NOMO-1 (cell line): ENCODE results near the gene PCP2.

Experiments
- DNase-seq, 2 experiments: peaks; one replicate each; lab custom pipeline; 2025; ENCODE audit not compliant: unreplicated experiment in 2 of 2; lab: John Stamatoyannopoulos, UW

PCP2 gene

DNA sequence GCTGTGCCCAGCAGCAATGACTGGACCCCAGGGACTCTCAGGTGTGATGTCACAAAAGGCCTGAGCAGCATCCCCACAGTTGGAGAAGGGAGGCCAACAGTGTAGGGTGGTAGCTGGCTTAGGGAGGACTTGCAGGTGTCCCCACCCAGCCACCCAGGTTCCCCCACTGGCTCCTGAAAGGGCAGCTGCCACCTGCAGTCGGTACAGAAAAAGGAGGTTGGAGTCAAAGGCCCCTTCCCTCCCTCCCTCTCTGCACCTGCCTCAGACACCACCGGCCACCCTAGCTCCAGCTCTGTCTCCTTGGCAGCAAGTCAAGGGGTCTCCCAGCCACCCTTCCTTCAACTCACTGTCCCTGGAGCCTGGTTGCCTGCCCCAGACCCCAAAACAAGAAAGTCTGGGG lies at the start of gene PCP2:
TSS of gene PCP2 (minus strand) at position 22 of the 400 bp plus-strand sequence. CDS start 262 bp downstream, outside the sequence.
- no peak for DNase-seq

DNA sequence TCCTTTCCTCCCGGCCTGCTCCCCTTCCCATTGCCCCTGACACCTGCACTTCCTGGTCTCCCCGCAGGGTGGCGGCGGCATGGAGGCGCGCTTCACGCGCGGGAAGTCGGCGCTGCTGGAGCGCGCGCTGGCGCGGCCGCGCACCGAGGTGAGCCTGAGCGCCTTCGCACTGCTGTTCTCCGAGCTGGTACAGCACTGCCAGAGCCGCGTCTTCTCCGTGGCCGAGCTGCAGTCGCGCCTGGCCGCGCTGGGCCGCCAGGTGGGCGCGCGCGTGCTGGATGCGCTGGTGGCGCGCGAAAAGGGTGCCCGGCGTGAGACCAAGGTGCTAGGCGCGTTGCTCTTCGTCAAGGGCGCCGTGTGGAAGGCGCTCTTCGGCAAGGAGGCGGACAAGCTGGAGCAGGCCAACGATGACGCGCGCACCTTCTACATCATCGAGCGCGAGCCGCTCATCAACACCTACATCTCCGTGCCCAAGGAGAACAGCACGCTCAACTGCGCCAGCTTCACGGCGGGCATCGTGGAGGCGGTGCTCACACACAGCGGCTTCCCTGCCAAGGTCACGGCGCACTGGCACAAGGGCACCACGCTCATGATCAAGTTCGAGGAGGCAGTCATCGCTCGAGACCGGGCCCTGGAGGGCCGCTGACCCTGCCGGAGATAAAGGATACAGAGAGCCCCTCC lies 48.8 kb upstream of the PCP2 start:
- DNase-seq = no peak

DNA sequence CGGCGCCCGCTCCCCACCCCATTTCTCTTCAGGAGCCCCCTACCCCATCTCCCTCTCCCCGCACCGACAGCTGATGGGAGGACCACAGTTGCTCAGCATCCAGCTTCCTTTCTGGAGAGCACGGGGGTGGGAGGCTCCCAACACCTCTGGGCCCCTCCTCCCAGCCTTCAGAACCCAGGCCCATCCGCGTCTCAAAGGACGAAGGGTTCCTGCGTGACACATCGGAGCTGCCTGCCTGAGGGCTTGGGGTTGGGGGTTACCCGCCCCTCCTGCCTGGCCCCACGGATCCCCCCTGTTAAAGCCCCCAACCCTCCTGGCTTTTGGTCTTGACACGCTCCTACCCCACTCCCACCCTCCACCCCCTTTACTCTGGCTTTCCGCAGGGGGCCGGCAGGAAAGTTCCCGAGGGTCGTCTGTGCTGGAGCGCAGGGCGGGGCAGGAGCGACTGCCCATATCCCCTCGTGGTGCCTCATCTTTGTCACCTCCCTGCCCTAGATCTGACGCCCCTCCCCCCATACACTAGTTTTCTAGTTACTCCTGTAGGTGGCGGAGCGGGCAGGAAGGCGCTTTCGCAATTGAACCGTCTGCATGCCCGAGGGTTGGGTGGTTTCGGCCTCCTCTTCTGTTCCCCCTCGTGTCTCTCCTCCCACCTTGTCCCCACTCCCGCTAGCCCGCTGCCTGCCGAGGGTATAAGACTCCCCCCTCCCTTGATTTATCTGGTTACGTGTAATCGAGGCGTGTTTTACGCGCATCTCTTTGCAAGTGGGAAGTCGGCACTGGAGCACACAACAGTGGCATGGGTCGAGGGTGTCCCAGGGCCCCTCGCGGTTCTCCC lies 48.0 kb upstream of the PCP2 start:
- DNase-seq = peak; percentile 97 to 98

DNA sequence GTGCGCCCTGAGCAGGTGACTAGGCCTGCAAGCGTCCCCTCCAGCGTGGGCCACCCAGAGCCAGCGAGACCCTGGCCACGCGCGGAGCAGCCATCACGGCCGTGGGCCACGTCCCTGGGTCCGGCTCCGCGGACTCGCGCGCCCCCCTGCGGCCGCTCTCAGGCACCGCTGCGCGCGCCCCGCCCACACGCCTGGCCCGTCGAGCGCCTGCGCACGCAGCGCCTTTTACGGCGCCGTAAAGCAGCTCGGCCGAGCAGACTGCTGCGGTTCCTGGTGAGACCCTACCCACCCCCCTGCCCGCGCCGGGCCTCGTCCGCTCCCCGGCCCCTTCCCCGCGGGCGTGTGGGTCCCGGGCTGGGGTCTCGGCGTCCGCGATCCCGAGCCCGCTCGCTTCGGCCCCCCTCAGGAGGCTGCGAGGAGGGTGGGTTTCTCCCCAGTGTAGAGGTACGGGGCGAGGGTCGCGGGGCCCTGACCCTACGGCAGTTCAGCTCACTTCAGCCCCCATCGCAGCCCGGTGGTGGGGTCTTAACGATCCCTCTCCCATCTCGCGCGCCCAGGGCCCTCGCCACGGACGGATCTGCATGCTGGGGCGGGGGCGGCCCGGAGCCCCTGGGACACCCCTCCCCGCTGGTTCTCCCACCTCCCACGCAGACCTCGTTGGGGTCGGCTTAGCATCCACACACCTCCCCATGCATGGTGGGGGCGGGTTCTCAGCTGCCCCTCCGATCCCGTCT lies 47.3 kb upstream of the PCP2 start, which contains the start of gene TRAPPC5:
TSS of gene TRAPPC5 (plus strand) at position 228 of the 734 bp plus-strand sequence. CDS start 1,421 bp downstream, outside the sequence.
- DNase-seq = peak; percentile 72 to 88

DNA sequence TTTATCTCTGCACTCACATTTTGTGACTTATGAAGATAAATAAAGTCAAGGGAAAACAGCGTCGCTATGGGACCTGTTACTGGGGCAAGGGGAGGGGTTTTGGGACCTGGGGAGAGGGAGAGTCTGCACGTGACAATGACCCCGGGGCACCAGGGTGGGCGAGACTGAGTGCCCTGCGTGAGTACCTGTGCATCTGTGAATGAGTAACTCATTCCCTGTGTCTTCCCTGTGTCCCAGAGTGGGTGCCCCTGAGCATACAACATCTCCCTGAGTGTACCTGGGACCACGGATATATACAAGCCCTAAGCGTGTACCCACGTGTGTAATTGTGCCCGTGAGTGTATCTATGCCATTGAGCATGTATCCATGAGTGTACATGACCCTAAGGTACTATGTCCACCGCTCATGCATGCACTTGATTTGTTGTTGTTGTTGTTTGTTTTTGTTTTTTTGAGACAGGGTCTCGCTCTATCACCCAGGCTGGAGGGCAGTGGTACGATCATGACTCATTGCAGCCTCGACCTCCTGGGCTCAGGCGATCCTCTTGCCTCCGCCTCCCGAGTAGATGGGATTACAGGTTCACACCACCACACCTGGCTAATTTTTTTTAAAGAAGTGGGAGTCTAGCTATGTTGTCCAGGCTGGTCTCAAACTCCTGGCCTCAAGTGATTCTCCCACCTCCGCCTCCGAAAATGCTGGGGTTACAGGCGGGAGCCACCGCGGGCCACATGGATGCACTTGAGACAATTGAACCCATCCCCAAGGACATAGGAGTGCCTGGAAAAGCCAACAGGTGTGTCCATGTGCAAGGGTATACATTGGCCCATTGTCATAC lies 46.5 kb upstream of the PCP2 start:
- DNase-seq = no peak

DNA sequence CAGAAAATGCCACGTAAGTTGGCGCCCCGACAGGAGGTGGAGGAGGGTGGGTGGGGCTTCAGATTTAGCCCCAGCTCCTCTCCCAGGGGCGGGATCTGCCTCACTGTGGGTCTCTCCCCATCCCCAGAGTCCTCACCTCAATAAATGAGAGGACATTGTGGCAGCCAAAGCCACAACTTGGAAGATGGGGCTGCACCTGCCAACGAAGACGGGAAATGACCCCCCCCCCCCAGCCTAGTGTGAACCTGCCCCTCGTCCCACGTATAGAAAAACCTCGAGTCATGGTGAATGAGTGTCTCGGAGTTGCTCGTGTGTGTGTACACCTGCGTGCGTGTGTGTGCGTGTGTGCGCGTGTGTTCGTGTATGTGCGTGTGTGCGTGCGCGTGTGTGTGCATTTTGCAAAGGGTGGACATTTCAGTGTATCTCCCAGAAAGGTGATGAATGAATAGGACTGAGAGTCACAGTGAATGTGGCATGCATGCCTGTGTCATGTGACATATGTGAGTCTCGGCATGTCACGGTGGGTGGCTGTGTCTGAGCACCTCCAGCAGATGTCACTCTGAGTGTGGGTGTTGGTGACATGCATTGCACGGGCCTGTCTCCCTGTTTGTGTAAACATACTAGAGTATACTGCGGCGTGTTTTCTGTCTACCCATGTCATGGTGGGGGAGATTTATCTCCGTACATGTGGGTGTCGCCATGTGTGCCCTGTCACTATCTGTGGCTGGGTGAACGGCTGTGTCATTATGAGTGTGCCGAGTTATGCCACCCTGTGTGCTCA lies 45.6 kb upstream of the PCP2 start:
- peak; percentile 14 to 25 for DNase-seq

DNA sequence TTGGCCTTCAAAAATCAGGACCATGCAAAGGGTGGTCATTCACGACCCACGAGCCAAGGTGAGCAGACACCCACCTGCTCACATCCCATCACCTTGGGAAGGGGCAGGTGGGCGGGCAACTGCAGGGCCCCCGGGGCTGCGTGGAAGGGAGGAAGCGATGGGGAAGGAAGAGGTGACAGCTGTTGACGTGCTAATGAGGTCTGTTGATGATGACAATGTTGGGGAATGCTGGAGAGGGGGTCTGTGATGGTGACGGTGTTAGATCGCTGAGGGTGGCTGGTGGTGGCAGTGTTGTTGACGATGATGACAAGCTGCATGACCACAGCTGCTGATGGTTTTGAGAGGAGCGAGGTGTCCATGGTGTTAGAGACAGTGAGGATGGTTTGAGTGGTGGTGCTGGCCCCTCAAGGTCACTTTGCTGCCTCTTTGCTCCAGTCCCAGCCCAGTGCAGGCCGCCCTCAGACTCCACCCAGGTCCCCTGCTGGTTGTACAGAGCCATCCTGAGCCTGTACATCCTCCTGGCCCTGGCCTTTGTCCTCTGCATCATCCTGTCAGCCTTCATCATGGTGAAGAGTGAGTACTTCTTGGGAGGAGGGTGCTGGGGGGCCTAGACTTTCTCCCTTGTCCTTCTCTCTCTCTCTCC lies 44.3 kb upstream of the PCP2 start:
- DNase-seq = peak; percentile 29 to 39

DNA sequence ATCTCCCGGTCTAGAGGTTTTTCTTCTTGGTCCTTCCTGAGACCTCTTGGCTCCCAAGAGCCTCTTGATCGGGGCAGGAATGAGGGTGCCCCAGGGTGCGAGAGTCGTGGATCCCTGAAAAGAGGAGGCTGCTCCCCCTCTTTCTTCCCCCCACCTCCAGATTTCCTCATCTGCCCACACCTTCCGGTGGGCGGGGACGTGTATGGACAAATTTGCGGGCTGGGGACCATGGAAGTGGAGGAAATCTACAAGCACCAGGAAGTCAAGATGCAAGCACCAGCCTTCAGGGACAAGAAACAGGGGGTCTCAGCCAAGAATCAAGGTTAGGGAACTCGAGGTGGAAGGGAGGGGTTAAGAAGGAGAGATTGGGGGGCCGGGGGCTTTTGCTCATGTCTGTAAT lies 43.3 kb upstream of the PCP2 start, which contains the start of gene MCEMP1:
TSS of gene MCEMP1 (plus strand) at position 237 of the 400 bp plus-strand sequence. CDS start at position 268, 31 bp downstream.
- peak; percentile 51 to 59 for DNase-seq

DNA sequence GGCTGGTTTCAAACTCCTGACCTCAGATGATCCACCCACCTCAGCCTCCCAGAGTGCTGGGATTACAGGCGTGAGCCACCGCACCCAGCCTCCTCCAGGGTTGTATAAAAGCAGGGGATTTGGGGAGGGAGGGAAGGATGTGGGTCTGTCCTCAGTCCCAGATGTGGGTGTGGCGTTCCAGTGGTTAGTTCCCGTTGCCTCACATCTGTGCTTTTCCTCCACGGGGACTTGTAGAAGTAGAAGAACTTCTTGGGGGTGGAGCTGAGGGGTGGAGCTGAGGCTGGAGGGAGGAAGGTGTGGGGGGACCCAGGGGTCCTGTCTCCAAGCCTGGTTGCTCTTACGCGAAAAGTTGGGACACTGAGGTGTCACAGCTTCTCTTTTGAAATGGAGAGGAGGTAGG lies 42.9 kb upstream of the PCP2 start:
- peak; percentile 47 to 60 for DNase-seq

DNA sequence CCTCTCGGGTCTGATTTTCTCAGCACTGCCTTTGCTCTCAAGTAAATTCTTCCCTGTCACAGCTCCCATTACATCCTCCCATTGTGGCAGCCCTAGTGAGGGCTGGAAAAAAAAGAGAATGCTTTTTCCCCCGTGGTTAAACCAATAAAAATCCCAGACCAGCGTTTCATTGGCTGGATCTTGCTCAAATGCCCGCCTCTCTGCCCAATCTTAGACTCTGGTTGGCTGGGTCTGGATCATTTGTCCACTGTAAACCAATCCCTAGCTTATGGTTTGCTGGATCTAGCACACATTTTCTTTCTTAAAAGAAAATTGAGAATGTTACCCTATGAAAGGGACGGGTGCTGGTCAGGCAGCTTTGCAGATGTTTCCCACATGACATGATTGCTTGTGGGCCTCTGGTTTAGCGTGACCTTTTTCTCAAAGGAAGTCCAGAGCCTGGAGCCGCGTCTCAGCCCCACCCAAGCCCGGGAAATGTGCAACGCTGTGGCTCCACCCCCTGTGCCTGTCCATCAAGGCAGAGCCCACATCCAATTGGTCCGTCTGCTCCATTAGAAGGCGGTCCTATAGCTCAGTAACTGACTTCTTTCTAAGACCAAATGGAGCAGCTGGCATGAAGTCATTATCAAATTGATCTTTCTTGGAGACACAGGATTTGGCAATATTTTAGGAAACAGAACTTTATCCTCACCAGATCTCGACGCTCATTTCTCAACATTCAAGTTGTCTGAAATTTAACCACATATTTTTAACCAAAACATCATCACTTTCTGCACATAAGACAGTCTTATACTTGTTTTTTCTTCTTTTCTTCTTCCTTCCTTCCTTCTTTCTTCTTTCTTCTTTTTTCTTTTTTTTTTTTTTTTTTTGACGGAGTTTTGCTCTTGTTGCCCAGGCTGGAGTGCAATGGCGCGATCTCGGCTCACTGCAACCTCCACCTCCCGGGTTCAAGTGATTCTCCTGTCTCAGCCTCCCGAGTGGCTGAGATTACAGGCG lies 40.8 kb upstream of the PCP2 start:
- peak; percentile 90 to 96 for DNase-seq

DNA sequence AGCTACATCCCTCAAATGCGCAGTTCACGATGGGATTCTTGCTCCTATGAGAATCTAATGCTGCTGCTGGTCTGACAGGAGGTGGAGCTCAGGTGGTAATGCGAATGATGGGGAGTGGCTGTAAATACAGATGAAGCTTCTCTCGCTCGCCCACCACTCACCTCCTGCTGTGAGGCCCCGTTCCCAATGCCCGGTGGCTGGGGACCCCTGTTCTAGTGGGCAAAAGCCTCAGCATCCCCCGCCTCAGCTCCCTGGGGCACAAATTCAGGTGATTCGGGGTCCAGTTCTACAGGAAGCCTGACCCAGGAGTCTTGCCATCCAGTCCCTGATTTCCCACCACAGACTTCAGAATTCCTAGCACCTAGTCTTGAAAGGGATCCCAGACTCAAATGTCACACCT lies 39.0 kb upstream of the PCP2 start:
- no peak for DNase-seq

DNA sequence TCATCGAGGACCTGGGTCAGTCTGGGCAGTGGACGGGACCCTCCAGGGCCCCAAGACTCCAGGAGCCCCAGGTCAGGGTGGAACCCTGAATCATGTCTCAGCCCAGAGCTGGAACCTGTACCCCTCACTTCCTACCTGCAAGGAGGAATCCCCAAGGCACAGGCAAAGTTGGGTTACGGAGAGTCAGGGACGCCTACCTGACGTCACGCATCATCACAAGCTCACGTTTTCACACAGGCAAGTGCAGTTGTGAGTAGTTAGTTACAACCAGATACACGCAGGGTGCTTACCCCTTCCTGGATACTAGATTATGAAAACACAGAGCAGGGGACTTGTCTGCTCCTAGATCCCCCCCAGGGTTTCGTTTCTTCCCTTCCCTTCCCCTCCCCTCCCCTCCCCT lies 37.3 kb upstream of the PCP2 start:
- no peak for DNase-seq

DNA sequence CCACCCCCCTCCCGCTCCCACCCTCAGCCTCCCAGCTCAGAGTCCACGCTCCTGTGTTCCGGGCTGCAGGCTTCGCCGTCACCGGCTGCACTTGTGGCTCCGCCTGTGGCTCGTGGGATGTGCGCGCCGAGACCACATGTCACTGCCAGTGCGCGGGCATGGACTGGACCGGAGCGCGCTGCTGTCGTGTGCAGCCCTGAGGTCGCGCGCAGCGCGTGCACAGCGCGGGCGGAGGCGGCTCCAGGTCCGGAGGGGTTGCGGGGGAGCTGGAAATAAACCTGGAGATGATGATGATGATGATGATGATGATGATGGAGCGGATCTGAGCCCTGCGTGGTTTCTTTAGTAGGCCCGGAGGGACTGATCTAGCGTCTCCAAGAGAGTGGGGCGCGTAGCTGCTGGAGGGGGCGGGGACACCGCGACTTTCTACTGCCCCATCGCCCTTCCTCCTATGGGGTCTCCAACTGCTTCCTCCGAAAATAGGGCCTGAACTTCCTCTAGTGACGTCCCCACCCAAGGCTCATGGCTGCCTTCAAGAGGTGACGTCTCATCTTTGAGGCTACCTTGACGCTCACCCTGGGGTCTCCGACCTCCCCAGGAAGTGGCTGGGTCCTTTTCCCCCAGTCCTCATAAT lies 36.7 kb upstream of the PCP2 start:
- DNase-seq = peak in 1 of 2 experiments; percentile 15

DNA sequence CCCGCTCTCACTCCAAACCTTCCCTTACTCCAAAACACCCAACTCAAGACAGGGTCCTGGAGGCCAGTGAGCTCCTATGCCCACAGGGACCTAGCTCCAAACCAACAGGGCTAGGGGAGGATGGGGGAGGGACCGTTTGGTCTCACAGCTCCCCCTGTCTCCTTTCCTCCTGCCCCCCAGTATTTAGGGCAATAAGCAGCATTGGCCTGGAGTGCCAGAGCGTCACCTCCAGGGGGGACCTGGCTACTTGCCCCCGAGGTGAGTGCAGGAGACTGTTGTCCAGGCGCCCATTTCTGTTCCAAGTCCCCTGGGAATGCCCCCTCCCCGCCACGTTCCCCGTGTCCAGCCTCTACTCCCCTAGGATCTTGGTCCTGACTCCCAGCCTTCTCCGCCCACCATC lies 36.1 kb upstream of the PCP2 start:
- no peak for DNase-seq

DNA sequence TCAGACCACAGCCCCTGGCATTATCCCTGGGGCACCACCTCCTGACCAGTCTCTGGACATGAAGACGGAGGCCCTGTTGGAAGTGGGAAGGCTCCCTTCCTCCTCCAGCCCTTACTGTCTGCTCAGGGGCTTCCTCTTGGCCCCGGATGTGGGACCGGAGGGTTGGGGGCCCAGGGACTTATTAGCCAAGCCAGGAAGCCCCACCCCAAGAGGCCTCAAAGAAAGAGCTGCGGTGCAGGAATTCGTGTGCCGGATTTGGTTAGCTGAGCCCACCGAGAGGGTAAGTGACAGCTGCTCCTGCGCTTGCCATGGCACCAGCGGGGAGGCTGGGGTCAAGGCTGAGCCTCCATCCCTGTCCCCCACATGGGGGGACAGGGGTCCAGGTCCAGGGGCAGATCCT lies 35.3 kb upstream of the PCP2 start, which contains the start of gene RETN:
TSS of gene RETN (plus strand) at position 208 of the 400 bp plus-strand sequence. CDS start 278 bp downstream, outside the sequence.
- peak in 1 of 2 experiments; percentile 14 for DNase-seq

DNA sequence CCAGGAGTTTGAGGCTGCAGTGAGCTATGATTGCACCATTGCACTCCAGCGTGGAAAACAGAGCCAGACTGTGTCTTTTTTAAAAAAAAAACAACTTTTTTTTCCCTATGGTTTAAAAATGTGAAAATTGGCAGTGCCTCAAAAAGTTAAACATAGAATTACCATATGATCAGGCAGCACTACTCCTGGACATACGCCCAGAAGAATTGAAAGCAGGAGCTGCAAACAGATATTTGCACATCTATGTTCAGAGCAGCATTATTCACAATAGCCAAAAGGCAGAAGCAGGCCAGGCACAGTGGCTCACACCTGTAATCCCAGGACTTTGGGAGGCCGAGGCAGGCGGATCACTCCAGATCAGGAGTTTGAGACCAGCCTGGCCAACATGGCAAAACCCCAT lies 31.6 kb upstream of the PCP2 start:
- DNase-seq = no peak

DNA sequence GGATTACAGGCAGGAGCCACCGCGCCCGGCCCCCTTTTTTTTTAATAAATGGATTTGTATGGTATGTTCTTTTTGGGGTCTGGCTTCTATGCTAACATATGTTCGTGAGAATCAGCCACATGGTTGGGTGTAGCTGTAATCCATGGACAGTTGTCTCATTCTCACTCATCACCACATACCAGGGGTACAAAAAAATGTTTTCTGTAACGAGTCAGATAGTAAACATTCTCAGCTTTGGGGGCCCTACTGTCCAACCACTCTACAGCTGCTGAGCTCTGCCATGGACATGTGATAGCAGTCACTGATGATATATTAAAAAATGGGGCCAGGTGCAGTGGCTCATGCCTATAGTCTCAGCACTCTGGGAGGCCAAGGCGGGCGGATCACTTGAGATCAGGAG lies 30.2 kb upstream of the PCP2 start:
- no peak for DNase-seq
